H1 (cell line): ENCODE measurements around the gene TTC21A. TPM values are rescaled to one million over a fixed set of nuclear protein-coding genes. Genes with fewer than 3 reads are reported as not detected.

Experiments
- CTCF ChIA-PET: fragments of 300-600 bp; sonication (Branson Sonifier 250); formaldehyde crosslinking; loops from one replicate; lab custom pipeline; 2021; ENCODE audit not compliant: partially characterized antibody; lab: Charles Lee
- POLR2A ChIA-PET: fragments of 300-600 bp; sonication (Branson Sonifier 250); formaldehyde crosslinking; loops from one replicate; lab custom pipeline; 2021; ENCODE audit warnings: inconsistent platforms; ENCODE audit not compliant: partially characterized antibody; lab: Charles Lee
- DNase-seq, 2 experiments: peaks; one replicate each; pipeline versions ENCODE4 v3.0.0 to v3.0.0-alpha.2; 2010 to 2022; ENCODE audit warnings: low spot score in 2 of 2, low read depth in 1 of 2, mixed read lengths in 1 of 2
- FAIRE-seq: peaks from 2 replicates; lab custom pipeline; 2011; peaks lifted over from hg19 to GRCh38; lab: Jason Lieb, UNC
- H2AFZ ChIP-seq: 2 replicates; pipeline ENCODE4 v1.8.1; 2012; ENCODE audit warnings: low read length, inconsistent platforms
- H2AK5ac ChIP-seq: 2 replicates; pipeline ENCODE4 v1.6.1; 2013; ENCODE audit warnings: low read depth, low read length
- H2BK120ac ChIP-seq: replicated peaks from 2 replicates; pipeline ENCODE3; 2013; ENCODE audit warnings: low read depth, low read length, inconsistent platforms
- H2BK12ac ChIP-seq: 2 replicates; pipeline ENCODE4 v1.6.1; 2013; ENCODE audit warnings: low read depth, low read length
- H2BK15ac ChIP-seq: 2 replicates; pipeline ENCODE4 v1.6.1; 2013; ENCODE audit warnings: low read length
- H2BK20ac ChIP-seq: 2 replicates; pipeline ENCODE4 v1.6.1; 2013; ENCODE audit warnings: low read length
- H2BK5ac ChIP-seq: 2 replicates; pipeline ENCODE4 v1.6.1; 2013; ENCODE audit warnings: low read depth, low read length
- H3K14ac ChIP-seq: 2 replicates; pipeline ENCODE4 v1.6.1; 2013; ENCODE audit warnings: inconsistent platforms; ENCODE audit not compliant: insufficient read length
- H3K18ac ChIP-seq: 2 replicates; pipeline ENCODE4 v1.6.1; 2013; ENCODE audit warnings: low read length; ENCODE audit errors: extremely low read depth
- H3K23ac ChIP-seq: 2 replicates; pipeline ENCODE4 v1.6.1; 2013; ENCODE audit warnings: inconsistent platforms; ENCODE audit not compliant: insufficient read length
- H3K23me2 ChIP-seq: 2 replicates; pipeline ENCODE4 v1.6.1; 2013; ENCODE audit warnings: low read depth, low read length
- H3K27ac ChIP-seq: 2 replicates; pipeline ENCODE4 v1.6.1; 2011; ENCODE audit warnings: low read depth, low read length, inconsistent platforms
- H3K27me3 ChIP-seq, 4 experiments: replicated peaks in 1 of 4; 1 replicate in 1 of 4; 2 replicates in 3 of 4; pipeline versions ENCODE4 v1.6.1 to v1.8.1; 2011 to 2013; ENCODE audit warnings: low read length in 3 of 4, mild to moderate bottlenecking in 3 of 4, inconsistent platforms in 2 of 4, mixed read lengths in 2 of 4, moderate library complexity in 1 of 4; ENCODE audit not compliant: control insufficient read depth in 3 of 4, insufficient read depth in 3 of 4; ENCODE audit errors: extremely low read depth in 1 of 4
- H3K36me3 ChIP-seq, 4 experiments: 2 replicates each; pipeline versions ENCODE4 v1.6.1 to v1.8.1; 2011 to 2013; ENCODE audit warnings: mild to moderate bottlenecking in 4 of 4, low read length in 3 of 4, moderate library complexity in 2 of 4, control low read depth in 1 of 4, inconsistent platforms in 1 of 4; ENCODE audit not compliant: insufficient read depth in 4 of 4, control insufficient read depth in 2 of 4
- H3K4ac ChIP-seq: replicated peaks from 2 replicates; pipeline ENCODE3; 2013; ENCODE audit warnings: low read length, low read depth, mixed read lengths, inconsistent platforms; ENCODE audit not compliant: insufficient read length
- H3K4me1 ChIP-seq, 4 experiments: replicated peaks in 1 of 4; 1 replicate in 1 of 4; 2 replicates in 3 of 4; pipeline versions ENCODE4 v1.6.1 to v1.8.1; 2011 to 2013; ENCODE audit warnings: low read length in 3 of 4, inconsistent platforms in 2 of 4, mixed read lengths in 1 of 4; ENCODE audit not compliant: insufficient read depth in 4 of 4, control insufficient read depth in 3 of 4
- H3K4me2 ChIP-seq, 2 experiments: 2 replicates each; pipeline versions ENCODE4 v1.6.1 to v1.8.1; 2011 to 2013; ENCODE audit warnings: low read depth in 2 of 2, low read length in 2 of 2, control low read depth in 1 of 2, inconsistent platforms in 1 of 2, mild to moderate bottlenecking in 1 of 2; ENCODE audit not compliant: insufficient read depth in 1 of 2
- H3K4me3 ChIP-seq, 4 experiments: fragments of 200-600, 300-600 bp in 1 of 4; sonication (generic), shearing (Covaris generic), sonication (Bioruptor Twin) in 1 of 4; 2 replicates each; pipeline versions ENCODE4 v1.5.1 to v1.8.1; 2011 to 2016; ENCODE audit warnings: low read length in 4 of 4, low read depth in 3 of 4, control low read depth in 2 of 4, inconsistent platforms in 2 of 4, mild to moderate bottlenecking in 2 of 4, mixed read lengths in 1 of 4, moderate library complexity in 1 of 4; ENCODE audit not compliant: insufficient read depth in 2 of 4; ENCODE audit errors: extremely low read depth in 1 of 4
- H3K56ac ChIP-seq: replicated peaks from 2 replicates; pipeline ENCODE3; 2013; ENCODE audit warnings: low read depth, mild to moderate bottlenecking, mixed read lengths, low read length, inconsistent platforms; ENCODE audit not compliant: insufficient read length
- H3K79me1 ChIP-seq: 2 replicates; pipeline ENCODE4 v1.6.1; 2013; ENCODE audit warnings: low read depth, low read length, control low read depth
- H3K79me2 ChIP-seq, 2 experiments: 2 replicates each; pipeline versions ENCODE4 v1.6.1 to v1.8.1; 2012 to 2013; ENCODE audit warnings: low read length in 2 of 2, mild to moderate bottlenecking in 2 of 2, inconsistent platforms in 1 of 2; ENCODE audit not compliant: insufficient read depth in 2 of 2, control insufficient read depth in 1 of 2
- H3K9ac ChIP-seq, 4 experiments: replicated peaks in 1 of 4; 1 replicate in 1 of 4; 2 replicates in 3 of 4; pipeline versions ENCODE4 v1.6.1 to v1.8.1; 2011 to 2013; ENCODE audit warnings: low read depth in 3 of 4, low read length in 3 of 4, control low read depth in 2 of 4, mild to moderate bottlenecking in 2 of 4, moderate library complexity in 2 of 4, inconsistent platforms in 1 of 4; ENCODE audit errors: extremely low read depth in 1 of 4
- H3K9me3 ChIP-seq, 2 experiments: 2 replicates each; pipeline versions ENCODE4 v1.6.1 to v1.8.1; 2012 to 2013; ENCODE audit warnings: mild to moderate bottlenecking in 2 of 2, moderate library complexity in 2 of 2, control low read depth in 1 of 2, inconsistent platforms in 1 of 2, low read depth in 1 of 2, low read length in 1 of 2, mixed read lengths in 1 of 2; ENCODE audit not compliant: insufficient read depth in 2 of 2
- H4K20me1 ChIP-seq, 2 experiments: replicated peaks in 1 of 2; 2 replicates each; pipeline versions ENCODE3 to v1.8.1; 2011 to 2013; ENCODE audit warnings: inconsistent platforms in 2 of 2, low read length in 2 of 2, mild to moderate bottlenecking in 1 of 2; ENCODE audit not compliant: insufficient read depth in 2 of 2, control insufficient read depth in 1 of 2
- H4K5ac ChIP-seq: 2 replicates; pipeline ENCODE4 v1.6.1; 2013; ENCODE audit warnings: low read length, low read depth, mixed read lengths, inconsistent platforms; ENCODE audit not compliant: insufficient read length
- H4K8ac ChIP-seq: 2 replicates; pipeline ENCODE4 v1.8.0; 2013; ENCODE audit warnings: mild to moderate bottlenecking, moderate library complexity, low read length, inconsistent platforms; ENCODE audit not compliant: insufficient read depth; ENCODE audit errors: extremely low read depth
- H4K91ac ChIP-seq: replicated peaks from 2 replicates; pipeline ENCODE3; 2013; ENCODE audit warnings: low read length, mixed read lengths, inconsistent platforms; ENCODE audit not compliant: insufficient read length
- POLR2AphosphoS5 ChIP-seq: IDR thresholded peaks from 2 replicates; pipeline ENCODE4 v1.6.1; 2011; ENCODE audit warnings: low read depth, low read length
- TBP ChIP-seq: IDR thresholded peaks from 2 replicates; pipeline ENCODE4 v1.6.1; 2011; ENCODE audit warnings: low read depth, low read length, improper control_type of control experiment
- TEAD4 ChIP-seq: IDR thresholded peaks from 2 replicates; pipeline ENCODE4 v1.6.1; 2012; ENCODE audit warnings: low read depth, low read length, inconsistent platforms, mixed read lengths
- WGBS, 2 experiments: shearing (Covaris generic) in 1 of 2; methylation state at CpG; one replicate each; pipeline versions ENCODE4 v1.1.6 to v1.1.7; 2013 to 2015; ENCODE audit warnings: low lambda C conversion rate in 2 of 2, mixed read lengths in 2 of 2, inconsistent platforms in 1 of 2, low coverage in 1 of 2, missing lambda C conversion rate in 1 of 2; ENCODE audit not compliant: insufficient replicate concordance in 2 of 2, insufficient coverage in 1 of 2, insufficient read length in 1 of 2; ENCODE audit errors: extremely low coverage in 1 of 2, missing lambda C conversion rate in 1 of 2; 5-methylcytosine and 5-hydroxymethylcytosine counted together
- polyA plus RNA-seq, 7 experiments: library from polyadenylated mRNA; depleted of rRNA in 3 of 7; stranded (reverse) in 5 of 7; unstranded in 2 of 7; fragments of >200 nt in 5 of 7; fragments of 200-250 nt in 2 of 7; gene quantifications; 1 replicate in 5 of 7; 2 replicates in 1 of 7; 4 replicates in 1 of 7; pipeline versions ENCODE4 v1.2.1 to v1.2.3, GENCODE V29; 2011 to 2013; ENCODE audit warnings: missing spikeins in 2 of 7, mixed read lengths in 2 of 7
- total RNA-seq: library from RNA; stranded (reverse); fragmentation: NEBNext Ultra II Directional; extraction: Animal tissue kit (Norgen Biotek cat#: 25700); gene quantifications from 2 replicates; pipeline ENCODE4 v1.2.1, GENCODE V29; 2021
- TF ChIP-seq, protein P1 (sequence below), 3 experiments: IDR thresholded peaks; 1 replicate in 2 of 3; 2 replicates in 1 of 3; pipeline versions ENCODE4 v1.5.1 to v1.6.1; 2011; ENCODE audit warnings: low read length in 3 of 3, mild to moderate bottlenecking in 3 of 3, inconsistent platforms in 2 of 3, low read depth in 1 of 3, moderate library complexity in 1 of 3; ENCODE audit not compliant: insufficient read depth in 1 of 3; ENCODE audit errors: control extremely low read depth in 1 of 3

Gene TTC21A
- total and polyA plus RNA-seq, 2 of the 8 experiments (the other 6 are each of a cell fraction or from before 2014, with no cell fraction given): 2.3 to 2.8 TPM

DNA sequence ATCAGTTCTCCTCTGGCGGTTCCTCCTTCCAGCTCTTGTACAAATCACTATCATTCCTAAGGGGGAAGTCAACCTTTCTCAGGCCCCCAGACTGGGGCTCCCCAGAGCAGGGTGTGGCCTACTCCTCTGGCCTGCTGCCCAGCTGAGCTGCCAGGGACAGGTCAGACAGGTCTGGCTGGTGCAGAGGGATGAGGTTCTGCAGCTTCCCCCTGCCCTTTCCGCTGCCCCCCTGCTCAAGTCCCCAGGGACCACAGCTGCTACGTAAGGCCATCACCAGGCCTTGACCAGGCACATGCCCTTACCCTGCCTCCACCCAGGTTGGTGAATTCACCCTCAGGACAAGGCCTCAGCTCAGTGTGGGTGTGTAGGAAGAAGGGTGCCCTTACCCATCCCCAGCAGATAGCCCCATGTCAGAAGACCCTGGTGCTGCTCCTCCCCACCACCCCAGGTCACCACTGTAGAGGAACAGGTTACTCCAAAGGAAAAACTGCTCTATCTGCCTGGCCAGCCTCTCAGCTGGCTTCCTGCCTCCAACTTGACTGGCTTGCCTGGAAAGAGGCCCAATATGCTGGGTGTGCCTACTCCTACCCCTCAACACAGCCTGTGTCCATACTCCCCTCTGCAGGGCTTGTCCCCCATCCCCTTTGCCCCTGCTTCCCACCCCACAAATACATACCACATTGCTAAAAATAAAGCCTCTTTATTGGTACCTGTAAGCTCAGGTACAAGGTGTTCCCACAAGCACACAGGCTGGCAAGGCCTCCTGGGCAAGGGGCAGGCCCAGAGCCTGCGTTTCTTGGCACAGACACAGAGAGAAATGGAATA lies 33.9 kb downstream of the TTC21A start:
- Histone ChIP-seq H2BK15ac (no peak overlapping the region), H4K5ac (no peak overlapping the region), H2BK12ac (no peak overlapping the region), H3K36me3 (peaks cover 14 to 43% (median 21%) of the 10 kb centered on the region in 4 experiments; a peak in 6 of 8 replicates), H3K4me2 (no peak overlapping the region), H2BK20ac (no peak overlapping the region), H3K4me1 (peaks cover 0 to 3% (median 0%) of the 10 kb centered on the region in 4 experiments; a peak in 2 of 7 replicates), H3K9ac (no peak overlapping the region), H3K56ac (no peak overlapping the region), H3K79me1 (peaks cover 2% of the 10 kb centered on the region; the same call in 1 of the 2 replicates), H4K8ac (no peak overlapping the region), H3K23me2 (no peaks in the 10 kb centered on the region), H4K20me1 (peaks cover 0 to 13% of the 10 kb centered on the region in 2 experiments), H3K14ac (no peak overlapping the region), H3K4me3 (no peak overlapping the region), H3K27me3 (no peaks in the 10 kb centered on the region), H2AK5ac (no peak overlapping the region), H3K79me2 (no peaks in the 10 kb centered on the region), H3K27ac (no peak overlapping the region; the same call in 1 of the 2 replicates), H3K4ac (no peak overlapping the region), H2BK120ac (no peak overlapping the region), H3K18ac (no peak overlapping the region), H3K9me3 (no peaks in the 10 kb centered on the region), H2AFZ (no peak overlapping the region), H2BK5ac (no peak overlapping the region; the same call in 1 of the 2 replicates), H4K91ac (no peak overlapping the region), H3K23ac (no peak overlapping the region)
- DNase-seq: no peak
- WGBS, 2 experiments: 94% methylated on average over 2 of the region's 4 CpGs; no CpG with 5 or more reads in 1 of the 2 experiments
- FAIRE-seq: no peak
- ChIA-PET CTCF (interaction anchor here (0.6 to 1.7 kb wide), 5 partner anchors 9 to 151 kb away, joined by 3 to 8 read pairs (median 4); no protein-coding TSS in a partner anchor), POLR2A (interaction anchor here (2.8 kb wide), 1 partner anchor 9 kb away, joined by 16 read pairs; no protein-coding TSS in a partner anchor)
- TF ChIP-seq TEAD4 (no peak), POLR2AphosphoS5 (0 out of 2 replicates have a peak, but pooled peaks have one; percentile 15), TBP (no peak)
- TF ChIP-seq, protein P1, sequence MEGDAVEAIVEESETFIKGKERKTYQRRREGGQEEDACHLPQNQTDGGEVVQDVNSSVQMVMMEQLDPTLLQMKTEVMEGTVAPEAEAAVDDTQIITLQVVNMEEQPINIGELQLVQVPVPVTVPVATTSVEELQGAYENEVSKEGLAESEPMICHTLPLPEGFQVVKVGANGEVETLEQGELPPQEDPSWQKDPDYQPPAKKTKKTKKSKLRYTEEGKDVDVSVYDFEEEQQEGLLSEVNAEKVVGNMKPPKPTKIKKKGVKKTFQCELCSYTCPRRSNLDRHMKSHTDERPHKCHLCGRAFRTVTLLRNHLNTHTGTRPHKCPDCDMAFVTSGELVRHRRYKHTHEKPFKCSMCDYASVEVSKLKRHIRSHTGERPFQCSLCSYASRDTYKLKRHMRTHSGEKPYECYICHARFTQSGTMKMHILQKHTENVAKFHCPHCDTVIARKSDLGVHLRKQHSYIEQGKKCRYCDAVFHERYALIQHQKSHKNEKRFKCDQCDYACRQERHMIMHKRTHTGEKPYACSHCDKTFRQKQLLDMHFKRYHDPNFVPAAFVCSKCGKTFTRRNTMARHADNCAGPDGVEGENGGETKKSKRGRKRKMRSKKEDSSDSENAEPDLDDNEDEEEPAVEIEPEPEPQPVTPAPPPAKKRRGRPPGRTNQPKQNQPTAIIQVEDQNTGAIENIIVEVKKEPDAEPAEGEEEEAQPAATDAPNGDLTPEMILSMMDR (IDR thresholded peaks at IDR 0.05; ENCODE audit: control extremely low read depth in 1 of 3, insufficient read depth in 1 of 3, low read depth in 1 of 3, low read length in 3 of 3): no peak
- TF ChIP-seq, all 59 proteins: peak for 1
